Omental fat pad (tissue), 4 donors: ENCODE measurements around the gene ZIC1. TPM values are rescaled to one million over a fixed set of nuclear protein-coding genes. Genes with fewer than 3 reads are reported as not detected.

ENCODE experiments used
- ATAC-seq: fragments of 150-250 bp; one replicate; pipeline ENCODE4 v1.9.1; 2016; ENCODE audit warnings: mild to moderate bottlenecking, moderate library complexity; ENCODE audit not compliant: low FRiP score
- DNase-seq: peaks from one replicate; pipeline ENCODE4 v3.0.0-alpha.2; 2019; ENCODE audit warnings: low spot score
- total RNA-seq, 4 donors: library from RNA; depleted of rRNA; stranded (reverse); fragments of >200 nt; gene quantifications; one replicate each; pipeline ENCODE4 v1.1.0, GENCODE V29; 2016
- TF ChIP-seq, protein P1 (sequence below), 3 donors: fragments of 450-650 bp; IDR thresholded peaks; one replicate each; pipeline ENCODE4 v1.5.1; 2016 to 2017; ENCODE audit warnings: antibody characterized with exemption in 3 of 3, mild to moderate bottlenecking in 3 of 3, moderate library complexity in 2 of 3

The ZIC1 gene
- total RNA-seq, 4 donors from 2014 or later = not detected

DNA sequence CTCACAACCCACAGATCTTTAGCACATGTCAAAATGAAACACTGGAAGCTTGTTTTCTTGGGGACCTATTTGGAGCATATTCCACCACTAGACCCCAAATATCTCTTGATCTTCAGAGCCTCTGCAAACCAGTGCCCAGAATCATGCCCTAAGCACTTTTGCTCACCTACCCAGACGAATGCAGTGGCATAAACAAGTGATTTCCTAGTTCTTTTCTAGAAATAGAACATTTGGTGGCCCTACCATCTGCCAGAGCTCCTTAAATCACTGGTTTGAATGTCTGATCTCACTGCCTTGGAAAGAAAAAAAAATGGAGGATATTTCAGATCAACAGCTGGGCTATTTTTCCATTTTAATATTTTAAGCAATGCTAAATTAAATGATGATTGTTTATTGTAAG, 8.2 kb upstream of the ZIC1 start:
- no peak for DNase-seq
- ATAC-seq = no peak
- TF ChIP-seq, protein P1, sequence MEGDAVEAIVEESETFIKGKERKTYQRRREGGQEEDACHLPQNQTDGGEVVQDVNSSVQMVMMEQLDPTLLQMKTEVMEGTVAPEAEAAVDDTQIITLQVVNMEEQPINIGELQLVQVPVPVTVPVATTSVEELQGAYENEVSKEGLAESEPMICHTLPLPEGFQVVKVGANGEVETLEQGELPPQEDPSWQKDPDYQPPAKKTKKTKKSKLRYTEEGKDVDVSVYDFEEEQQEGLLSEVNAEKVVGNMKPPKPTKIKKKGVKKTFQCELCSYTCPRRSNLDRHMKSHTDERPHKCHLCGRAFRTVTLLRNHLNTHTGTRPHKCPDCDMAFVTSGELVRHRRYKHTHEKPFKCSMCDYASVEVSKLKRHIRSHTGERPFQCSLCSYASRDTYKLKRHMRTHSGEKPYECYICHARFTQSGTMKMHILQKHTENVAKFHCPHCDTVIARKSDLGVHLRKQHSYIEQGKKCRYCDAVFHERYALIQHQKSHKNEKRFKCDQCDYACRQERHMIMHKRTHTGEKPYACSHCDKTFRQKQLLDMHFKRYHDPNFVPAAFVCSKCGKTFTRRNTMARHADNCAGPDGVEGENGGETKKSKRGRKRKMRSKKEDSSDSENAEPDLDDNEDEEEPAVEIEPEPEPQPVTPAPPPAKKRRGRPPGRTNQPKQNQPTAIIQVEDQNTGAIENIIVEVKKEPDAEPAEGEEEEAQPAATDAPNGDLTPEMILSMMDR (IDR thresholded peaks at IDR 0.05) = no peak

GRCh38 chr3:147401421-147401820, 7.7 kb upstream of the ZIC1 start:
- DNase-seq (no peak), ATAC-seq (no peak)
- TF ChIP-seq, protein P1 (IDR thresholded peaks at IDR 0.05) = no peak

DNA sequence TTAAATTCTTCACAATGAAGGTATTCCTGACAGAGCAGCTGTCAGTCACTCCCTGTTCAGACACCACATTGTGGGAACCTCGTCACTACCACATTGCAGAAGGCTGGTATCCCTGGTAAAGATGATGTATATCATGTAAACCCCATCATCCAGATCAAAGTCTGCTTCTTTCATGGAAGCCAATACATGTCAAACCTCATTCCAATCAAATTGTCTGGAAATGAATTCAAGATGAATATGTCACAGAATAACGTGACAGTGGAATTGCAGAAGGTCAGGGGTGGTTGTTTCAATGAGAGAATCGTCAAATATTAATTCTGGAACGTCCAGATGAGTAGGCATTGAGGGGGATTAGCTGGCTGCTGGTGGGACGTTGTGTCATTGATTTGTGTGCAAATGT, 7.0 kb upstream of the ZIC1 start:
- TF ChIP-seq, protein P1 (IDR thresholded peaks at IDR 0.05) = no peak
- ATAC-seq (no peak), DNase-seq (no peak)

DNA sequence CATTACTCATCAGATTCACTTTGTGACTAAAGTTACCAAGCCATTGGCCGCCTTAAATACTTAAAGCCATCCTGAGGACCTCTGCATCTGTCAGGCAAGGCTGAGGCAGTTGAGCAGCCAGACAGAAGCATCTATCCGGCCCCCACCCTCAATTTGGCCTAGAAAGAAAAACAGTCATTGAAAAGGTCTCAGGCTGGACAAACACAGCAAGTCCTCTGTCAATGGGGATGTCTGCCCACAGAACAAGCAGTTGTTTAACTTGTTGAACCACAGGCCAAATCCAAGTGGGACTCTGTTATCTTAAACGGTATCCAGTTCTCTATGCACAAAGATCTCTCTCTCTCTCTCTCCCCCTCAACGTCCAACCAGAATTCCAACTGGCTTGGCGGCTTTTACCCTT, 5.7 kb upstream of the ZIC1 start:
- no peak for DNase-seq
- ATAC-seq = no peak
- TF ChIP-seq, protein P1 (IDR thresholded peaks at IDR 0.05) = no peak

DNA sequence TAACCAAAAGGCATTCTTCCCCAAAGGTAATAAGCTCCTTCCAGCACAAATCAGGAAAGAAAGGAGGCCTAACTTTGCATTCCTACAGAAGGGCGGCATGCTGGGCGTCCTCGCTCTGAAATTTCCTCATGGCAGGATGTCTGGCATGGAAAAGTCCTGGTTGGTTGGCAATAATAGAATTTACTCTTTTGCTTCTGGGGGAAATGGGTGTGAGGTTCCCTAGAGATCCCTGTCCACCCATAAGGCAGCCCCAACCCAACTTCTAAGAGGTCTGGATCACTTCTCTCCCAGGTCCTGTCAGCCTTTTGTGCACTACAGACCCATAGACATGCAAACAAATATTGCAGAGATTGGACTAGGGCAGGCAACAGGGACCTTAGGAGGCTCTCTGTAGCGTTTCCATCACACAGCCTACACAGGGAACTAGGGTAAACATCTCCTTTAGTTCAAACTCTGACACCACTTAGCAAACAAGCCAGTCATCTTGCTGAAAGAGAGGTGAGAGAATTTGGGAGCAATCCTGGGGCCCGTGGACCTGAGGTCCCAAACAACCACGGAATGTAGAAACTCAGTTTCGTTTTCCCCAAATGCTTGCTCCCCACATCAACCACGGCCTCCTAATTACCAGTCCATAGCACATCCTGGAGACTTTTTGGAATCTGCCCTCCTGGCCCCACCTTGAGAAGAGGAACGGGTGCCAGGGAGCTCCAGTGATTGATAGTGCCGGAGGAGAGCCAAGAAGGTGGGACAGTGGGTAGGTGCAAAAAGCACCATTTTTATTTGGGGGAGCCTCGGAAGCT, 5.0 kb upstream of the ZIC1 start:
- no peak for DNase-seq
- TF ChIP-seq, protein P1 (IDR thresholded peaks at IDR 0.05) = no peak
- ATAC-seq = no peak

- ATAC-seq (no peak), DNase-seq (no peak)
- TF ChIP-seq, protein P1 (IDR thresholded peaks at IDR 0.05) = no peak
Measured at GRCh38 chr3:147404800-147405230, 4.3 kb upstream of the ZIC1 start.
